HG03066 (cell line): ENCODE measurements around the gene SEMA4B.

Experiments used
- ATAC-seq: cut with Tn5 transposase; IDR thresholded peaks from one replicate; pipeline ENCODE4 v1.9.1; 2021; ENCODE audit warnings: low read depth; ENCODE audit not compliant: unreplicated experiment

The SEMA4B gene

GRCh38 chr15:90203473-90203872 is 2.3 kb downstream of the SEMA4B start:
- ATAC-seq: no peak

GRCh38 chr15:90203922-90204321 is 2.8 kb downstream of the SEMA4B start:
- no peak for ATAC-seq

DNA sequence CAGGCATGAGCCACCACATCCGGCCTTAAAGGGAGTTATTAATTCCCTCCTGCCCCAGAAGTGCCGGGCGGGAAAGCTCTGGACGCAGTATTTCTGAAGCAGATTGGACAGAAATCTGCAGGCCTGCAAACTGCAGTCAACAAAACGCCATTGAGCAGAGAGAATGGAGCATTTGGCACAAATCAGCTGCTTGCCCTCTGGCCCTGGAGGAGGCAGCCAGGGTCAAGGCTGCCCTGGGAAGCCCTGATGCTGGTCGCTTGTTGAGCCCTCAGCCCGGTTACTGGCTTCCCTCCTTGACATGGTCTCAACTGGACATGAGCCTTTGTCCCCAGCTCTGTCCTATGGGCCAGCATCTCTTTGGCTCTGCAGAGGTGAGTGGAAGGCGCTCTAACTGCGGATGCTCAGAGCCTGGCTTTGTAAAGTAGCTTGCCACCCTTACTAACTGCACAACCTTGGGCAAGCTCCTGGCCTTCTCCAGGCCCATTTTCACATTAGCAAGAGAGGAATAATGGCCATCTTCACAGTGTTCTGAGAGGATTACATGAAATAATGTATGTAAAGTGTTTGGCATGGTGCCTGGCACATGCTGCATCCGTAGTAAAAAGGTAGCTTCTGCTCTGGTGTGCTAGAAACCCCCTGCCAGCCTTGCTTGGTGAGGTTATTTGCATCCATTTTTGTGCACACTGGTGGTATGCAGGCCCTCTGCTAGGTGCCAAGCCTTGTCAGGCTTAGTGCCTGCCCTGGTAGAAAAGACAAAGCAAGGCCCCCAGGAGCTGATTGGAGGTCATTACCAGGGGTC is 4.1 kb downstream of the SEMA4B start:
- no peak for ATAC-seq

DNA sequence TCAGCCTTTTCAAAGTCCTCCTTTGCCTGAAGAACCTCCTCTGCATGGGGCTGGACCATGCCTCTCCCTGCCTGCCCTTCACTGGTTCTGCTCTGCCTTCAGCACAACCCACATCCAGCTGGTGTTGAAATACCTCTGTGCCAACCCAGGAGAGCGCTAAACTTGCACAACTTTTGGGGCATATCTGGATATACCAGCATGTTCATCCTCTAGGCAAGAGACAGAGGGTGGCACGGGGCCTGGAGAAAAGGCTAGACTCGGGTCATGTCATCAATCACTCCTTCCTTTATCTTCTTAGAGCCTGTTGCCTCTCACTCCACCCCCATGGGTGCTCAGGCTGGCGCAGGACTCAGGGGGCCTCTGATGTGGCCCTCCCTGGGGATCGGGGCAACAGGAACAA is 4.8 kb downstream of the SEMA4B start:
- ATAC-seq: no peak

DNA sequence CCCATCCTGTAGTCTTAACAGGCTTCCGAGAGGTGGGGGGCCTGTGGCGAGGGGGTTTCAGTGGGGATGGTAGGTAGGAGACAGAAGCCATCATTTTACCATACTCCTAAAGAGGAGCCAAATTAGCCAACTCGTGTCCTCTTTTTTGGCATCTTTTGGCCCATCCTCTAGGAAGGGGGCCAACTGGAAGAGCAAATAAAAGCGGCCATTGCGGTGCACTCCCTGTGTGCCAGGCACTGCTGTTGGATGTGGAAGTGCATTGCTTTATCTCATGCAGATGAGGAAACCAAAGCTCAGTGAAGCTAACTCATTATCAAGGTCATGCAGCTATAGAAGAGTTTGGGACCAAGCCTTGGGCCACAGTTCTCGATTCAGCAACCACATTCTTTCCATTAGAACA is 6.1 kb downstream of the SEMA4B start:
- ATAC-seq: no peak

GRCh38 chr15:90208356-90208755 is 7.2 kb downstream of the SEMA4B start:
- ATAC-seq: no peak

DNA sequence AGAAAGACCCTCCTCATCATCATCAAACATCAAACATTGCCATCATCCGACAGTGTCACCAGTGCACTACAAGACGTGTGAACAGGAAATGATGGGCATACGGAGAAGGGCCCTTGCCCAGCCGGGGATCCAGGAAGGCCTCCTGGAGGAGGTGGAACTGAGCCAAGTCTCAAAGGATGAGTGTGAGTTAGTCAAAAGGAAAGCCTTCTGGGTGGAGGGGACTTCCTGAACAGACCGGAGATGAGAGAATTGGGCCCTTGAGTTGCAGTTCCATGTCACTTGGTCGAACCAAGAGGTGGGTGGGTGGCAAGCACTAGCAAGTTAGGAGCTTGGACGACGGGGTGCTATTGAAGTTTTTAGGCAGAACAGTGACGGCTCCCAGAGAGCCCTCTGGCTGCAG is 8.5 kb downstream of the SEMA4B start:
- peak; percentile 73 for ATAC-seq

DNA sequence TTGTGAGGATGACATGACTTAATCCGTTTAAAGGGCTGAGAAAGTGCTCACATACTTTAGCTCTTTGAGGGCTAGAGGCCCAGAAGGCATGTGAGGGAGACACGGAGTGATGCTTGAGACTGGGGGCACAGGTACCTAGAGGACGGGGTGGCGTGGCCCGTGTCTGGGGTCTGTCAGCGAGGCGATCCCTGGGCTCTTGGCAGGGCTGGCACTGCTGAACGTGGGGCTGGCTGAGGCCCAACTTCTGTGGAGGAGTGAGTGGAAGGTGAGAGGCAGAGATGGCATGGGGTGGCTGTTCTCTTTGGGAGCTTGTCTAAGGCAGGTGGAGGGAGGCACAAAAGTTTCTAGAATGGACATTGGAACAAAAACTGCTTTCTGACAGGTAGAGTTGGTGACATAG is 9.5 kb downstream of the SEMA4B start:
- ATAC-seq: no peak

DNA sequence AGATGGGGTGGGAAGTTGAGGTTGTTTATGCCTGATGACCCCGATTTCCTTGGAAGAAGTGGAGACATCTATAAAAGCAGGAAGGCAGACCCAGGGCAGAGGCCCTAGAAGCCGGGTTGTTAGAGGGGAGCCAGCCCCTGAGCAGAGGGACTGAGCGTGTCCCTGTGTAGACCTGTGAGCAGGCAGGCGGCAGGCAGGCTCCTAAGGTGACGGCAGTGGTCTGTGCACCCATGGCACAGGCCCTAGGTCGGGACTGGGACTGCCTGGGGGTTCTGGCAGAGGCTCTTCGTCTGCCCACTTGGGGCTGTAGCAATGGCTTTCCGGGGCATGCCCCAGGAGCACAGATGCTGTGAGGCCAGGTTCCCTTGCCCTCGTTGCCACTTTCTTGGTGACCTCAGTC is 9.9 kb downstream of the SEMA4B start:
- no peak for ATAC-seq

DNA sequence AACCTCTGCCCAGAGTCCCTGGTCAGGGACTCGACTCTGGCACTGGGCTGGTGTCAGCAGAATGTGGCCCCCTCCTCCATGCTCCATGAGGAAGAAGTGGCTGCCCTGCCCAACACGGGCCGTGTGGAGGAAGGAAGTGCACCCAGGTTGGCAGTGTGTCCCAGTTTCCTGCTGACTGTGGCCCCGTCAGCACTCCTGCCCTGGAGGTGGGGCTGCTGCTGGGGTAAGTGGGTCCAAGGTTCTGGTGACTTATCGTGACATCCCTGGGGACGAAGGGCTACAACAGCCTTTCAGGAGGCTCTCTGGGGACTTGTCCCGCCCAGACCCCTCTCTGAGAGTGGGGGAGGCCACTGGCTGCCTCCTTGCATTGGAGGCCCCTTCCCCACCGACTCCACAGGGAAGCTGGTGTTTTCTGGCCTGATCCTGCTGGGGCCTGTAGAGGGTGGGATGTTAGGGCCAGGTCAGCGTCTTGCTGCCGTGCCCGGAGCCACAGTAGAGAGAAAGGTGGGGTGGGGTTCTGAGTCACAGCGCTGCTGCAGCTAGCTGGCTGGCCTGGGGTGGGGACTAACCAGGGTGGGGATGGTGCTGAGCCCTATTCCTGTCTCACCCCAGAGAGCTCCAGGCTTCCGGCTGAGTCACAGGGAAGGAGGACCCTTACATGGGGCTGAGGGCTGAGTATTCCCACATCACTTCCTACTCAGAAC is 10.5 kb downstream of the SEMA4B start:
- no peak for ATAC-seq

GRCh38 chr15:90212221-90213098 is 11.3 kb downstream of the SEMA4B start:
- no peak for ATAC-seq

GRCh38 chr15:90213122-90213817 is 12.1 kb downstream of the SEMA4B start:
- no peak for ATAC-seq

DNA sequence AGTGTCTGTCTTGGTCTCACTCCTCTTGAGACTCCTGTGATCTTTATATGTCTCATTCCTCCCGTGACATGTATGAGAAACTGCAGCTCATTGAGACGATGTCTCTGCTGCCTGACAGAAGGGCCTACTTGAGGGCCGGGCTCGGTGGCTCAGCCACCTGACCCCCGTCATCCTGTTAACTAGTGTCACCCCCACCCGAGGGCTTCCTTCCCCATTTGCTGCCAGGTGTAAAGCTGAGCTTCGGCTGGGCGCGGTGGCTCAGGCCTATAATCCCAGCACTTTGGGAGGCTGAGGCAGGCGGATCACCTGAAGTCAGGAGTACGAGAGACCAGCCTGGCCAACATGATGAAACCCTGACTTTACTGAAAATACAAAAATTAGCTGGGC is 12.7 kb downstream of the SEMA4B start:
- ATAC-seq: no peak

- ATAC-seq: no peak
Observed at GRCh38 chr15:90214553-90215196, 13.5 kb downstream of the SEMA4B start.

- ATAC-seq: no peak
Observed at GRCh38 chr15:90217671-90218394, 16.7 kb downstream of the SEMA4B start.

DNA sequence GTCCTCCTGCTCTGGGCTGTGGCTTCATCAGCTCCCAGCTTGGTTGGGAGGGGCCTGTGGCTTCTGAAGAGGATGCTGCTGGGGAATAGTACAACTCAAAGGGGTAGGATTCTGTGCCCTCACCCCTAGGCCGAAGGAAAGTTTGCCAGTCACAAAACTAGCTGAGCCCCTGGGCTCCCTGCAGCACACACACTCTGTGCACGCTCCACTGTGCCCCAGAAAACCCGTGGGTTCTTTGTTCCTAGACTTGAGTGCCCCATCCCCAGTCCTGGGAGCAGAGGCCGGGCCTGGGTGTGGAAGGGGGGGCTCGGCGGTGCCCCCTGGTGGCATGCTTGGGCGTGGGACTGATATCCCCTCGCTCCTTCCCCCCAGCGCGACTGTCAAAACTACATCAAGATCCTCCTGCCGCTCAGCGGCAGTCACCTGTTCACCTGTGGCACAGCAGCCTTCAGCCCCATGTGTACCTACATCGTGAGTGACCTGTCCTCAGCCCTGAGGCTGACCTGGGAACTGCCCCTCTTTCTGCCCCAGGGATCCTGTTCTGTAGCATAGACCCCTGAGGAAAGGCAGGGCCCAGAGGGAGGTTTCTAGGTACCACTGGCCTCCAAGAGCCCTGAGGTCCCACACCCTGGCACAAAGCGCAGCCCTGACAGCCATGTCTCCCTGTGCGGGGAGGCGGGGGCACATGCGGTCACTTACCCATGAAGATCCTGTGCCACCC is 18.5 kb downstream of the SEMA4B start:
- no peak for ATAC-seq

GRCh38 chr15:90221246-90221900 is 20.2 kb downstream of the SEMA4B start:
- ATAC-seq: no peak

GRCh38 chr15:90222547-90222946 is 21.4 kb downstream of the SEMA4B start:
- no peak for ATAC-seq
